ENCODE measurements around the gene OR1F1. TPM values are rescaled to one million over a fixed set of nuclear protein-coding genes. Genes with fewer than 3 reads are reported as not detected.
"Not testable (repeated sequence)": the region's sequence is repeated elsewhere in the genome, so short reads cannot be mapped to it uniquely, and the experiment has no call there.

The OR1F1 gene
- total and polyA plus RNA-seq, 8 donors, result not detected

GRCh38 chr16:3193221-3194212 is 5.5 kb downstream of the OR1F1 start:
- Histone ChIP-seq H3K36me3 (no peaks in the 10 kb centered on the region), H3K9me3 (peaks cover 0 to 26% (median 11%) of the 10 kb centered on the region in 4 donors), H3K27me3 (peaks cover 39 to 96% (median 80%) of the 10 kb centered on the region in 3 donors), H3K4me3 (no peak overlapping the region), H3K4me1 (peaks cover 9 to 27% (median 17%) of the 10 kb centered on the region in 4 donors), H3K27ac (no peak overlapping the region)
- no peak for DNase-seq
- TF ChIP-seq CTCF (IDR thresholded peaks at IDR 0.05) (no peak), POLR2A (IDR thresholded peaks at IDR 0.05) (no peak), EP300 (IDR thresholded peaks at IDR 0.05) (no peak), POLR2AphosphoS5 (IDR thresholded peaks at IDR 0.05) (no peak)
- intact Hi-C loops (cut with DNase I; ENCODE audit: low total_unique reads), result no loop called here
- WGBS, 5 donors, result 66 to 78% (median 70%) methylated on average over 48 to 49 of the region's 49 CpGs

- Histone ChIP-seq H3K36me3 (no peaks in the 10 kb centered on the region), H3K4me3 (no peak overlapping the region), H3K4me1 (peaks cover 0 to 14% (median 5%) of the 10 kb centered on the region in 4 donors), H3K9me3 (peaks cover 0 to 26% (median 11%) of the 10 kb centered on the region in 4 donors), H3K27ac (no peak overlapping the region), H3K27me3 (peaks cover 30 to 93% (median 67%) of the 10 kb centered on the region in 3 donors)
- intact Hi-C loops (cut with DNase I; ENCODE audit: low total_unique reads), result no loop called here
- 73 to 80% (median 77%) methylated on average over 20 of the region's 20 CpGs for WGBS, 5 donors
- no peak for DNase-seq
- TF ChIP-seq POLR2A (IDR thresholded peaks at IDR 0.05), result no peak
- TF ChIP-seq POLR2AphosphoS5 (IDR thresholded peaks at IDR 0.05), result no peak
- no peak for TF ChIP-seq CTCF (IDR thresholded peaks at IDR 0.05)
These were observed 6.8 kb downstream of the OR1F1 start for GRCh38 chr16:3194792-3195191.

DNA sequence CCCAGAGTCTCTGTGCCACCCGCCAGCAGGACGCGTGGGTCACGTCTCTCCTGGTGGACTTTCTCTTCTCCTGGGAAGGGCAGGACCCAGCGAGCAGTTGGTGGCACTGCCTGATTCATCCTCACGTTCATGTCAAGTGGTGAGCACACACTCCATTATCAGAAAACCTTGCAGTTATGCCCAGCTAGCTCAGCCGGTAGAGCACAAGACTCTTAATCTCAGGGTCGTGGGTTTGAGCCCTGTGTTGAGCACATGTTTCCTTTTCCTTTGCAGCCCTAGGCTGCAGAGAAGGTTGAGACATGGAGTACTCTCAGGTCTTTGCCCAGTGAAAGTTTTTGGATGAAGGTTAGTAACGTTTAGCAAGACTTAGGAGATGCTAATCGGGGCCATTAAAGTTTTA is 8.0 kb downstream of the OR1F1 start:
- TF ChIP-seq POLR2AphosphoS5 (IDR thresholded peaks at IDR 0.05) (no peak), POLR2A (IDR thresholded peaks at IDR 0.05) (no peak)
- Histone ChIP-seq H3K27ac (no peak overlapping the region), H3K4me1 (peaks cover 0 to 8% (median 3%) of the 10 kb centered on the region in 4 donors), H3K36me3 (no peaks in the 10 kb centered on the region), H3K4me3 (no peak overlapping the region), H3K27me3 (peaks cover 23 to 88% (median 55%) of the 10 kb centered on the region in 3 donors), H3K9me3 (peaks cover 0 to 26% (median 15%) of the 10 kb centered on the region in 4 donors)
- WGBS, 5 donors, result 63 to 75% (median 73%) methylated on average over 10 of the region's 10 CpGs
- intact Hi-C loops (cut with DNase I; ENCODE audit: low total_unique reads), result no loop called here
- DNase-seq, result no peak

- peaks cover 0 to 18% (median 10%) of the 10 kb centered on the region in 4 donors for H3K9me3 ChIP-seq
- H3K36me3 ChIP-seq; H3K4me3 ChIP-seq; H3K27ac ChIP-seq; intact Hi-C loops (cut with DNase I; ENCODE audit: low total_unique reads); DNase-seq; H3K4me1 ChIP-seq: not testable (repeated sequence)
- peaks cover 10 to 70% (median 37%) of the 10 kb centered on the region in 3 donors for H3K27me3 ChIP-seq
- 63 to 77% (median 69%) methylated on average over 3 of the region's 3 CpGs for whole genome bisulfite sequencing, 5 donors
These were observed 9.8 kb downstream of the OR1F1 start for GRCh38 chr16:3197694-3198333.

DNA sequence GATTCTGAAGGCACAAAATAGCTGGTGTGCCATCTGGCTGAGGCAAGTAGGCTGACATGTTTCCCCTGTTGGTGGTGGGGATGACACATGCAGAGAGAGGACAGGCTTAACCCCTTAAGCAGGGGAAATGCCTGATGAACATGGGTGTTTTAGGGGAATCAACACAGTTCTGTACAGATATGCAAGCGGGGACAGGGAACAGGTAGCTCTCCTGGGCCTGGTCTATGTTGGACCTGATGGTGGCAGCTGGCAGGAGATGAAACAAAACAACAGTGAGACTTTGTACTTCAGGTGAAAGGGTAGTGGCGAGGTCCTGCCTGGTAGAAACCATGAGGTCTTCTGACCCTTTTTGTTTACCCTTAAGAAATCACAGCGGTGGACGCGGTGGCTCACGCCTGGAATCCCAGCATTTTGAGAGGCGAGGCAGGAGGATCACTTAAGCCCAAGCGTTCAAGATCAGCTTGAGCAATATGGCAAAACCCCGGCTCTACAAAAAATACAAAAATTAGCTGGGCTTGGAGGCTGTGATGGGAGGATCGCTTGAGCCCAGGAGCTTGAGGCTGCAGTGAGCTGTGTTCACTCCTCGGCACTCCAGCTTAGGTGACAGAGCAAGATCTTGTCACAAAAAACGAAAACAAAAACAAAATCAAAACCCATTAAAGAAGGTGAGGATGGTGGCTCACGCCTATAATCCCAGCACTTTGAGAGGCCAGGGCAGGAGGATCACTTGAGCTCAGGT is 10.5 kb downstream of the OR1F1 start:
- Histone ChIP-seq H3K36me3 (no peaks in the 10 kb centered on the region), H3K9me3 (peaks cover 0 to 13% (median 8%) of the 10 kb centered on the region in 4 donors), H3K4me3 (no peak overlapping the region), H3K27me3 (peaks cover 3 to 68% (median 30%) of the 10 kb centered on the region in 3 donors), H3K4me1 (no peaks in the 10 kb centered on the region), H3K27ac (no peak overlapping the region)
- no peak for TF ChIP-seq POLR2AphosphoS5 (IDR thresholded peaks at IDR 0.05)
- no peak for TF ChIP-seq EP300 (IDR thresholded peaks at IDR 0.05)
- TF ChIP-seq CTCF (IDR thresholded peaks at IDR 0.05), result no peak
- TF ChIP-seq POLR2A (IDR thresholded peaks at IDR 0.05), result no peak
- DNase-seq, result no peak
- intact Hi-C loops (cut with DNase I; ENCODE audit: low total_unique reads), result no loop called here
- 53 to 72% (median 63%) methylated on average over 13 of the region's 13 CpGs for WGBS, 5 donors

Data from stomach (tissue), 9 donors.